T47D (cell line): ENCODE data around the gene ITIH4.
A peak's percentile ranks its signal among the peaks of the same experiment; 100 is the strongest.

Experiments
- DNase-seq, 2 experiments: peaks; one replicate each; pipeline versions ENCODE4 v3.0.0 to v3.0.0-alpha.2; 2011 to 2012; ENCODE audit warnings: low read depth in 1 of 2, low spot score in 1 of 2
- JUND ChIP-seq: IDR thresholded peaks from 2 replicates; pipeline ENCODE4 v1.6.1; 2012; ENCODE audit warnings: low read depth
- in situ Hi-C: cut with HindIII; loops from 2 replicates; pipeline ENCODE4 v1.10.0; 2016; ENCODE audit warnings: low sequenced_read_pairs, low pct_unique_long_range_greater_than_20kb

ITIH4 gene

DNA sequence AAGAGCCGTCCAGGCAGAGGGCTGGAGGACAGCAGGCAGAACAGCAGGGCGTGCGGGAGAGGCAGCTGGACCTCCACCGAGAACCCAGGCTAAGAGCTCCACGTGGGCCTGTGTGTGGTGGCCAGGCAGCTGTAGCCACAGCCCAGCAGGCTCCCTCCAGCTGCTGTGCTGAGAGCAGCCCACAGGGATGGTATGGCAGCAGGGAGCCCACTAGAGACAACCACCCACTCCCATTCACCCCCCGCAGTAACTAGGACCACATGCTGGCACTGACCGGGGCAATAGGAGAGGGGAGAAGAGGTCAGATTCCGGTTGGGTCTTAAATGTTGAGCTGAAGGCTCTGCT lies 29.9 kb upstream of the ITIH4 start:
- no peak for TF ChIP-seq JUND
- in situ Hi-C loops, result no loop called here
- DNase-seq, result no peak

- no peak for TF ChIP-seq JUND
- DNase-seq, result no peak
- in situ Hi-C loops, result no loop called here
Observed at GRCh38 chr3:52859686-52860423, 29.4 kb upstream of the ITIH4 start.

GRCh38 chr3:52857864-52858263 lies 27.4 kb upstream of the ITIH4 start:
- no peak for TF ChIP-seq JUND
- DNase-seq, result no peak

DNA sequence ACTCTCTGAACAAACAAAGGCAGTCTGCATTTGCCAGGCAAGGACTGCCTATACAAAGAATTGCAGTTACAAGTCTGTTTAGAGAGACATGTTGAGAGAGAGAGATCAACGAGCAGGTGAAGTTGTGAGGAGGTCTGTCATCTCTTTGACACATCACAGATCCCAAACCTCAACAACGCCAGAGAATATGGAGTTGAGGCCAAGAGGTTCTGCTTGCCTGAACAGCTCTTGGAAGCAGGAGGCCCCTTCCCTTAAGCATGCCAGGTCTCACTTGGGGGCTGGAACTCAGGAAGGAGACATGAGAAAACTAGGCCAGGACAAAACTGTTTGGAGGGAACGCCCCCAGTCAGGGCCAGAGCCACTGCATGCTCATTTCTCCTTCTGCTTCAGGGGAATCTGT lies 26.7 kb upstream of the ITIH4 start:
- no peak for TF ChIP-seq JUND
- DNase-seq, result no peak
- in situ Hi-C loops, result no loop called here

More at GRCh38 chr3:52857864-52858263, 27.4 kb upstream of the ITIH4 start:
- in situ Hi-C loops, result no loop called here

DNA sequence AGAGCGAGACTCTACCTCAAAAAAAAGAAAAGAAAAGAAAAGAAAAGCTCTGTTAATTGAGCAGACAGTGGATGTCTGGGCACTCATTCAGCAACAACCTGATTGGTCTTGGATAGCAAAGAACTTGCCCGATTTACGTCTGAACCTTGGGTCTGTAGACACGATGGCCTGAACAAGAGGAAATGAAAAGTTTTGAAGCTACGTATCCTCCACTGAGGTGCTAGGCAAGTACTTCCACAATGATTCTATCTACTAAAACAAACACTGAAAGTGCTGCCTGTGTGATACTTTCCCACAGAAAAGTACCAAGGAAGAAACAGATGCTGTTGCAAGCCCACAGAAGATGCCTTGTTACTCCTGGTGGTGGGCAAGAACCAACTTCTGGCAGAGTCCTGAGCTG lies 26.2 kb upstream of the ITIH4 start:
- TF ChIP-seq JUND, result no peak
- peak in 1 of 2 experiments; percentile 44 for DNase-seq
- in situ Hi-C loops, result no loop called here

DNA sequence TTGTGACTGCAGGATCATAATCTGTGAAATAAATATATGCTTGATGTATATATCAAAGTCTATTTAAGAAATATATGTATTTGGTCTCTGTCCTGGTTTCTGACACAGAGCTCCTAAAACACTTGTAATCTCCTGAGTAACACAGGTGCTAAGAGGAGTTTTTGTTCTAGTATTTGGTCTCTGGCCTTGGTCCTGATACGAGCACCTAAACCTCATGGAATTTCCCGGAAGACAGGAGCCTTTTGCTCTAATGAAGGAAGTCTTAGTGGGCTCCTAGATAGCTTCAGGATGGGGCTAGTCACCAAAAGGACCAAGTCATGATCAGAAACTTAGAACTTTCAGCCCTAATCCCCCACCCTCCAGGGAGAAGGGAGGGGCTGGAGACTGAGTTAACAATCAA lies 23.5 kb upstream of the ITIH4 start:
- in situ Hi-C loops, result no loop called here
- DNase-seq, result peak in 1 of 2 experiments; percentile 40
- TF ChIP-seq JUND, result no peak

- in situ Hi-C loops, result no loop called here
- TF ChIP-seq JUND, result no peak
Observed at GRCh38 chr3:52852419-52852818, 21.9 kb upstream of the ITIH4 start.

GRCh38 chr3:52851348-52851747 lies 20.9 kb upstream of the ITIH4 start:
- DNase-seq, result peak; percentile 44 to 74
- TF ChIP-seq JUND, result no peak
- in situ Hi-C loops, result no loop called here

More at GRCh38 chr3:52852419-52852818, 21.9 kb upstream of the ITIH4 start:
- DNase-seq, result no peak

GRCh38 chr3:52849656-52850055 lies 19.2 kb upstream of the ITIH4 start:
- DNase-seq, result no peak
- in situ Hi-C loops, result no loop called here
- TF ChIP-seq JUND, result no peak

- TF ChIP-seq JUND, result no peak
- in situ Hi-C loops, result no loop called here
- DNase-seq, result no peak
Observed at GRCh38 chr3:52848617-52849016, 18.1 kb upstream of the ITIH4 start.

DNA sequence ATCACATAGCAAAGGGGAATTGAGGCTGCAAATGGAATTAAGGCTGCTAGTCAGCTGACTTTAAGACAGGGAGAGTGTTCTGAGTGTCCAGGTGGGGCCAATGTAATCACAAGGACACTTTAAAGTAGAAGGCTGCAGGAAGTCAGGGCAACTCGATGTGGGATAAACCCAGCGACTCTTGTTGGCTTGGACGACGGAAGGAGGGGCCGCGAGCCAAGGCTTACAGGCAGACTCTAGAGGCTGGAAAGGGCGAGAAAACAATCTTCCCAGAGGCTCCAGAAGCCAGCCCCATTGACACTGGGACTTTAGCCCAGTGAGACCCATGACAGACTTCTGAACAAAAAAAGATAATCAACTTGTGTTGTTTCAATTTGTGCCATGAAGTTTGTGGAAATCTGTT lies 17.3 kb upstream of the ITIH4 start:
- in situ Hi-C loops, result no loop called here
- DNase-seq, result no peak
- TF ChIP-seq JUND, result no peak

DNA sequence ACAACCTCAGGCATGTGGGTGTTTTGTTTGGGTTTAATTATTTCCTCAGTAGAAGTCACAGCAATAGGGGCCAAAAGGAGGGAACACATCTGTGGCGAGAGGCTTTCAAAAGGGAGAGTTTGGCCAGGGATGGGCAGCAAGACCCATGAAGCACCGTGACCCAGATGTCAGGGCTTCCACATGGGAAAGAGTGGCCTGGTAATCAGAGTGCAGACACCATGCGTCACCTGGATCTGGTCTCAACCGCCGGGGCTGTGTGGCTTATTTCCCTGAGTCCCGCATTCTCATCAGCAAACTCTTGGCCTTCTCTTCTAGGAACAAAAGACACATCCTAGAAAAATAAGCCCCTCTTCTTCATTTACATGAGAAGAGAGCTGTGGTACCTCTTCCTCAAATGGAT lies 16.8 kb upstream of the ITIH4 start:
- in situ Hi-C loops, result no loop called here
- no peak for DNase-seq
- TF ChIP-seq JUND, result no peak

GRCh38 chr3:52846432-52846965 lies 16.0 kb upstream of the ITIH4 start:
- TF ChIP-seq JUND, result no peak
- in situ Hi-C loops, result no loop called here
- no peak for DNase-seq
